GM13977 (cell line): ENCODE data around the gene TMEM38A.

Experiments
- DNase-seq: peaks from one replicate; pipeline ENCODE4 v3.0.0; 2012; ENCODE audit warnings: low spot score
- CTCF ChIP-seq: IDR thresholded peaks from 2 replicates; pipeline ENCODE4 v1.5.1; 2012; ENCODE audit warnings: mild to moderate bottlenecking, control low read depth; ENCODE audit not compliant: insufficient read depth; ENCODE audit errors: extremely low read depth, missing control alignments
- in situ Hi-C: fragments of 300-500 bp; cut with MboI; formaldehyde crosslinking; loops from one replicate; pipeline ENCODE4 v1.12.0; 2022; ENCODE audit warnings: low sequenced_read_pairs, low pct_unique_long_range_greater_than_20kb, mixed read lengths, inconsistent platforms; ENCODE audit not compliant: unreplicated experiment

The TMEM38A gene

GRCh38 chr19:16660763-16661479 is at the start of gene TMEM38A:
TMEM38A (plus strand) TSS chr19:16661139; CDS start chr19:16661218, 79 bp downstream.
- in situ Hi-C loops = no loop called here
- TF ChIP-seq CTCF = no peak
- peak; percentile 76 for DNase-seq

- TF ChIP-seq CTCF = no peak
- DNase-seq = no peak
- in situ Hi-C loops = no loop called here
These were observed 48.3 kb upstream of the TMEM38A start for GRCh38 chr19:16612636-16613035.

GRCh38 chr19:16613841-16614240 is 47.1 kb upstream of the TMEM38A start:
- in situ Hi-C loops = no loop called here
- no peak for TF ChIP-seq CTCF
- no peak for DNase-seq

- TF ChIP-seq CTCF = no peak
- no peak for DNase-seq
- in situ Hi-C loops = no loop called here
These were observed 46.0 kb upstream of the TMEM38A start for GRCh38 chr19:16614941-16615340.

- in situ Hi-C loops = no loop called here
- TF ChIP-seq CTCF = no peak
- peak; percentile 45 for DNase-seq
These were observed 45.1 kb upstream of the TMEM38A start for GRCh38 chr19:16615808-16616207.

GRCh38 chr19:16618248-16618647 is 42.7 kb upstream of the TMEM38A start:
- no peak for DNase-seq
- in situ Hi-C loops = no loop called here
- no peak for TF ChIP-seq CTCF

- no peak for DNase-seq
- TF ChIP-seq CTCF = no peak
- in situ Hi-C loops = no loop called here
These were observed 41.5 kb upstream of the TMEM38A start for GRCh38 chr19:16619457-16619856.
